ENCODE measurements around the gene PCNX2.
"Not testable (repeated sequence)": the region's sequence is repeated elsewhere in the genome, so short reads cannot be mapped to it uniquely, and the experiment has no call there.

PCNX2 gene

DNA sequence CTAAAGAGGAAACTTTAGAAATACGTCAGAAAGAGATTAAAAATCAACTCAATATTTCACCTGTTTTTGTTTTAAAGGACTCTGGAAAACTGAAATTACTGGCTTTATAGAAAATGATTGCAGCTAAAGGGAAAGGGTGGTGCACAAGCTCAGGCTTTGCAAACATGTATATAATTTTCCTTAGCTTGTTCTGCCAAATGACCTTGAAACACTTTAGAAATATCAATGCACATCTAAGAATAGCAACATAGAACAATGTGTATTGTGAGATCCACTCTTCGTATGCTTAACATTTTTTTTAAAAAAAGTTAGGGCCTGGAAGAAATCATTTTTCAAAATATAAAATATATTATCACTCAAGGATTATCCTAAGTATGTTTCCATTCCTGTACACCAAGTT lies 201.3 kb downstream of the PCNX2 start:
- no peak for DNase-seq

DNA sequence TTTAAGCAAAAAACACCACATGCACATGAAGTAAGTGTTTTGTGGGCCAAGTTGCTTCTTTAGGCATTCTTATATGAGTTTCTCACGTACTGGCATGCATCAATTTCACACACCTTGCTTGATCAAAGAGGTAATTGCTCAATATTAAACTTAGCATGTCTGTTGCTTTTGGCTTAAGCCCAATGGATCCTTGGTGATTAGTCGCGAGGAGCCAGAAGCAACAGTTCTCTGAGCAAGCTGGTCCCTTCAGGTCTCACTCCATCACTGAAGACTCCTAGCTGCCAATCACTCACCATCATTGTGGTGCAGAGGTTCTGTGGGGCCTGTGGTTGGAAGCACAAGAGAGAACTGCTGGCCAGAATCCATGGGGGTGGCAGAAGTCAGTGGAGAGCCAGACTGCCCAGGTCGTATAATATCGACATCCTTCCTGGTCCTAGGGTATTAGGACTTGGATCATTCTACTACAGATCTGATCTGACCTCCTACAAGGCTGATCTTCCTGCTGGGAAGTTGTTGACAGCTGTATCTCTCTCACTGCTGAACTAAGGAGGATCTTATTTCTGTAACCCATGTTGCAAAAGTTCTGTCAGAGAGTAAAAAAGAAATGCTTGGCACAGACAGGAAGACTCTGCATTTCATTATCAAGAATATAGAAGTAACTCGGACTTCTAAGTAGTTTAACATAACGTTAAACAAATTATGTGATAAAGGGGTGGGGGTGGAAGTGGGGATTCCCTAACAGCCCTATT lies 204.6 kb downstream of the PCNX2 start:
- no peak for DNase-seq

DNA sequence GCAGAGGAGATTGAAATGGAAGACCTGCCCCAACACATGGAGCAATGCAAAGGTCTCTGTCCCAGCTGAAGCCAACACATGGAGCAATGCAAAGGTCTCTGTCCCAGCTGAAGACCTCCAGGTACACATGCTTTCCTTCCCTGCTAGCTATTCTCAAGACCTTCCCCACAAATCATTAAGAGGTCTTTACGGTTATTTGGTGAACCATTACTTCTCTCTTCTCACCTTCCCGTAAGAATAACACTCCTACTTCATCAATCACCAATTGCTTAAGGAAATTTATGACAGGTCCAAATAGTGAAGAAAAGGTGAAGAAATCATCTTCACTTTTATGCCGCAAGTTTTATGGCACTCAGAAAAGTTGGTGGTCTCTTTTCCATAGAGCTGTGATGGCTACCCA lies 206.3 kb downstream of the PCNX2 start:
- no peak for DNase-seq

DNA sequence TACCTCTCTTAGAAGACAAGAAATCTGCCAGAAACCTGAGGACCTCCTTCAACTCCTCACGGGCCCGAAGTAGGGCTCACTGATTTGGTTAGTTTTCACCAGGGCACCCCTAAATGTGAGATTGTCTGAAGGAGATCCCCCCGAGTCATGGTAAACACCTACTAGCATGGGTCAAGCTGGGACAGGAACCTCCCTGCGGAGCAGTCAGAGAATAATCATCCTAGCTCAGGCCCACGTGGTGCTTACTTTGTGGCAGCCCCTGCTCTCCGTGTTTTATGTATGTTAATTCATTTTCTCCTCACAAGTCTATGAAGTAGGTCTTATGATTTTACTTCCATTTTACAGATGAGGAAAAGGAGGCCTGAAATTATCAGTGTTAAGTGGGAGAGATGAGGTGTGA lies 206.9 kb downstream of the PCNX2 start:
- no peak for DNase-seq

DNA sequence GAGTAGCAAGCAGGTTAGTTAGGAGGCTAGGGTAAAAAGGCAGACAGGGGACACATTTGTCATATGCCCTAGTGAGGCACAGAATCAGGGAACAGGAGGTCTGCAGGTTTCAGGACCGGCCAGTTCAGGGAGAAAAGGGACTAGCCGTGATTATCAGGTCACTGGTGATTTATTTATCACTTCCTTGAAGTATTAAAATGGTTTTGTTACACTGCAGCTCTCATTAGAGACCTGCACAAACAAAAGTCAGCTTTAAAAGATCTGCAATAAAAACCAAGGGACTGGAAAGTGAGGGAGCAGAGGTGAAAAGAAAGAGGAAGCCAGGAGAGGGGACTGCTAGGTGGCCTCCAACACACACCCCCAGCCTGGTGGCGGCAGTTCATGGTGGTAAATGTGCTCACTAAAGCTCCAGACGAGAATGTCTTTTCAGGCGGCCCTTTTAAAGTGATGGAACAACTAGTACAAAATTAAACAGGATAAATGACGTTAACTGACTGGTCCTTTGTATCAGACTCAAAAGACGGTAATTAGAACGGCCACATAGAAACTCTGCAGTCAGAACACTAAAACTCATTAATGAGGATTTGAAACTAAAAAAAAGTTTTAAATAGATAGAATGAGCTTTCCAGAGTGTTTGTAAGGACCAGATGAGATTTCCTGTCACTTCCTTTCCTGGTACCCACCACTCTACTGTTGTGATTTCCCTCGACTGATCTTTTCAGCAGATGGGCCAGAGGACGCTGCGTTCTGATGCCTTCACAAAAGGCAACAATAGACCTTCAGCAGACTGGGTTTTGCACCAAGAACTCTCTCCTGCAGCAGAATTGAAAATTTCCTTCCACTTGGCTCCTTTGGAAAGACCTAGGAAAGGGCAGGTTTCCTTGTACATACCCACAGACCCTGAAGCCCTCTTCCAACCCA lies 208.3 kb downstream of the PCNX2 start:
- DNase-seq: no peak

DNA sequence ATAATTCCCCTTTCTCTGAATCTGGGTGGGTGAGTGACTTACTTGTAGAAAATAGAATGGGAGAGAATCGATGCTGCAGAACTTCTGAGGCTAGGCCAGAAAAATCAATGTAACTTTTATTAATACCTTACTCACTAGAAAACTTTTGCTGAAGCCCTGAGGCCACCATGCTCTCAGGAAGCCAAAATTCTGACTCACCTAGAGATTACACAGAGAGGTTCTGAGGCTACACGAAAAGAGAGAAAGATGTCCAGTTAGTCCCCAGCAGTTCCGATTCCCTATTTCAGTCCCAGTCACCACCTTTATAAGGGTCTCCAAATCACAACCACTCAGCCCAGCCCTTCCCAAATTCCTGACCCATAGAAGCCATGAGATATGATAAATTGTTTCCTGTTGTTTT lies 210.0 kb downstream of the PCNX2 start:
- DNase-seq: no peak

DNA sequence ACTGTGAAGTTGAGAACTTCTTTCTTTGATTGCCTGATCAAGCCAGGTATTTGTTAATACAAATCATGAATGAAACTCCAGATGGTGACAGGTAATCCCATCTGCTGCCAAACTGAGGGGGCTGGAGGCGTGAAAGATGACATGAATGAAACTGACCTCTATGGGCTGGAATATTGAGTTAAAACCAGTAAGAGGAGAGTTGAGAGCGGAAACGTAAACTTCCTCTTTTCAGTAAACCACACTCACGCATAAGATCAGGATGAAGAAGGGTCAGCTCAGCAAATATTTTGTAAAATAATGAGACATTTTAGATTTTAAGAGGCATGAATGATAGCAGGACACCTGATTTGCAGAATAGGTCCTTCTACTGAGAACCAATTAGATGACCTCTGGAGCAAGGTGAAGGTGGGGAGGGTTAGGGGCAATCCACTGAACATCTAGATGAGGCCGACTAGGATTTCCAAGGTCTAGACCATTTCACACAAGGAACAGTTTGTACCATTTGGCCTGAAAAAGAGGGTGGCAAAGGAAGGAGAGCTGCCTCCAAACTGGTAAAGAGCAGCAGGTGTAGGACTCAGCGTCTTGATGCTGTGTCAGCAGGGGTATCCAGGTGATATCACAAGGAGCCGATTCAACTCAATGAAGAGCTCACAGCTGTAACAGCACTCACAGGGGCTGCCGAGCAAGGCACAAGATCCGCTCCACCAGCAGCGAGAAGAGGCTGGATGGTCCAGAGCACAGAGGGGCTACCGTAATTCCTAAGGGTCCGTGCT lies 212.6 kb downstream of the PCNX2 start:
- no peak for DNase-seq

DNA sequence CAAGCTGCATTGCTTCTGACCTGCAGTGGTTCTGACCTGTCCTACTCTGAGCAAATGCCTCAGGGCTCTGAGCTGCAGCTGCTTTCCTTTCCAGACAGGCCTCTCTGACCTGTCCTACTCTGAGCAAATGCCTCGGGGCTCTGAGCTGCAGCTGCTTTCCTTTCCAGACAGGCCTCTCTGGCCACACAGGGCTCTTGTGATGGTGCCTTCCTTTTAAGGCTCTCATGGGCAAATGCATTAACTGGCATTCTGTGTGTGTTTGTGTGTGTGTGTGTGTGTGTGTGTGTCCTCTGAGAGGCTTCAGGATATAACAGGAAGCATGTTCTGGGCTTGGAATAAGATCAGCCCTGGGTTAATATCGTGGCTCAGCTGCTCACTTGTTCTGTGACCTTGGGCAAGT lies 213.8 kb downstream of the PCNX2 start:
- DNase-seq: peak; percentile 42

DNA sequence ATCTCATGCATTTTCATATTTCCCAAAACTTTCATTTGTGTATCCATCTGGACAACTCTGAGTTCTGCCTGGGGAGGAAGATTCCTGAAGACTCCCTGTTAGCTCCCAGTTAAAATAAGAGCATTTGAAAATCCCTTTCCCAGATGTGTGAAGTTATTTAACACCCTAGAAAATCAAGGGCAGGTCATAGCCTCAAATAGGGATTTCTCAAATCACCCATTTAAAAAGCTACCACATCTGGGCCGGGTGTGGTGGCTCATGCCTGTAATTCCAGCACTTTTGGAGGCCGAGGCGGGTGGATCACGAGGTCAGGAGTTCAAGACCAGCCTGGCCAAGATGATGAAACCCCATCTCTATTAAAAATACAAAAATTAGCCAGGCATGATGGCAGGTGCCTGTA lies 214.7 kb downstream of the PCNX2 start:
- DNase-seq: not testable (repeated sequence)

DNA sequence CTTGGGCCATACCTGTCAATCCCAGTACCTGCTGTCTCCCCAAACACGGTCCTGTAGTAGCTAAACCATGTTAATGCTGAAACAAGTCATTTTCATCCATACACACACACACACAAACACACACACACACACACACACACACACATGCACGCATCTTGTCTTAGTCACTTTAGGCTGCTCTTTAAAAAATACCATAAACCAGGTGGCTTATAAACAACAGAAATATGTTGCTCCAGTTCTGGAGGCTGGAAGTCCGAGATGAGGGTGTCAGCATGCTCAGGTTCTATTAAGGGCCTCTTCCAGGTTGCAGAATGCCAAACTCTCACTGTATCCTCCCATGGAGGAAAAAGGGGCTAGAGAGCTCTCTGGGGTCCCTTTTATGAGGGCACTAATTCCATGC lies 215.2 kb downstream of the PCNX2 start:
- no peak for DNase-seq

DNA sequence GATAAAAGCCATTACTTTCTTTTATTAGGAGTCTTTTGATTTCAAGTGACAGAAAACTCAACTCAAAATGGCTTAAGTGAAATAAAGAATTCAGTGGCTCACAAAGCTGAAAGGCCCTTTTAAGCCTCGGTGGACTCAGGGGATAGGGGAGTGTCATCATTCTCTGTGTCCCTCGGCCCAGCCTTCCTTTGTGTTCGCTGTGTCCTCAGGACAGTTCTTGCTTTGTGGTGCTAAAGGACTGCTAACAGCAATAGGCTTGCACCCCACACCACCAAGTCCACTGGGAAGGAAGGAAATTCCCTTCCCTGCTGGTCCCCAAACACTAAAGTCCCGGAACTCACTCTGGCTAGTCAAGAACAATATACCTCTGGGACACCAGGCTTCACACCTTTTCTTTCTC lies 216.0 kb downstream of the PCNX2 start:
- DNase-seq: no peak

DNA sequence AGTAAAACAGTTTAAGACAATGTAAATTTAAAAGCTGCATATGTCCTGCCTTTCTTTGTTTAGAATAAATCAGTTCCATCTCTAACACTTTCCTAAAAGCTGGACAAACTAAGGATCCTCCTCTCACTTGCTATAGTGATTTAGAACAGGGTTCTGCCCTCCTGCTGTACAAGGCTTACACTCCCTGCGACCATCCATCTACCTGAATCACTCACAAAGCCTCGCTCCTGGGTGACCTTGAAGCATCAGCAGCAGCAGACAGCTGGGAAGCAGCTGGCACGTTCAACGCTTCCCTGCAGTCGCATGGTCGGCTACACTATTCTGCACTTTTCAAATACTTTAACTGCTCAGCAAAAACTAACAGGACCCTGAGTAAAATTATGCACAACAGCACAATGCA lies 217.1 kb downstream of the PCNX2 start:
- DNase-seq: no peak

DNA sequence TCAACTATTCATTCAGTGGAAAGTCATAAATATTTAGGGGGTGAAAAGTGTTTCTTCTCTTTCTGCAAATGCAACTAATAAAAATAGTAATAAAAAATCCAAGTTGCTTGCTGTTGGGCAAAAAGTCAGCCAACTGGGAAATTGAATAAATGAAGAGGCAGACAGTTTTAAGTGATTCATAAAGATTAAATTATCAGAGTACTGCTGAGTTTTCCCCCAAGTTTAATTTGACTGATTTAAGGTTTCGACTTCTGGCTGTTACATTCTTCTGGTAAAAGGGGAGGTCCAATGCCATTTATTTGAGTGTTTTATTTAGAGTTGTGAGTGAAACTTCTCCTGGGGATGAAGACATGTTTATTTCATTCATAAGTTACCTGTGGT lies 219.6 kb downstream of the PCNX2 start:
- DNase-seq: no peak

DNA sequence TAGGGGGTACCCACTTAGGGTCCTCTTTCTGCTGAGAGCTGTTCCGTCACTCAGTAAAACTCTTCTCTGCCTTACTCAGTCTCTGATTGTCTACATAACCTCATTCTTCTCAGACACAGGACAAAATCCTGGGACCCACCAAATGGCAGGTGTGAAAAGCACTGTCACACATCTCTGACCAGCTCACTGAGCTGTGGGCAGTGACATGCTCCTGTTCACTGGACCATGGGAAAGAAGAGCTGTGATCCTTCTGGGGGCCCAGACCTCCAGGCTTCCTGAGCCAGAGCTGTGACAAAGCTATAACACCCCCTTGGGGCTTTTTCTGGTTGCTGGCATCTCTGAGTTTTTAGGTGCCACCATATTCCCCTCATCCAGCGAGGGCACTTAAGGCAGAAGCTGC lies 229.4 kb downstream of the PCNX2 start:
- no peak for DNase-seq

DNA sequence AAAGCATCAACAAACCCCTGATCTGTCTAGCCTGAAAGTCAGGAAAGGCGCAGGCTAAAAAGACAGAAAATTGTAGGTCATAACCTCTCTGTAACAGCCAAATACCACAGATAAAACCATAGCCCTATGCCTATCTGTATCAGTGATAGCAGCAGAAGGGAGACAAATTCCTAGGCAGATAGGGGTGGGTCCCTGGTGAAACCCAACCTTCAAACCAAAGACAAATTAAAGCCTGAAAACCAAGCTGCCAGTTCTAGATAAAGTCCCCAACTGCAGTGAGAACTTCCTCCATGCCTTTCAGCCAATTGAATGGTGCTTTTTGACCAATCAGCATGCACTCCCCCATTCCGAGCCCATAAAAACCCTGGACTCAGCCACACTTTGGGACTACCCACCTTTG lies 229.8 kb downstream of the PCNX2 start:
- DNase-seq: no peak

DNA sequence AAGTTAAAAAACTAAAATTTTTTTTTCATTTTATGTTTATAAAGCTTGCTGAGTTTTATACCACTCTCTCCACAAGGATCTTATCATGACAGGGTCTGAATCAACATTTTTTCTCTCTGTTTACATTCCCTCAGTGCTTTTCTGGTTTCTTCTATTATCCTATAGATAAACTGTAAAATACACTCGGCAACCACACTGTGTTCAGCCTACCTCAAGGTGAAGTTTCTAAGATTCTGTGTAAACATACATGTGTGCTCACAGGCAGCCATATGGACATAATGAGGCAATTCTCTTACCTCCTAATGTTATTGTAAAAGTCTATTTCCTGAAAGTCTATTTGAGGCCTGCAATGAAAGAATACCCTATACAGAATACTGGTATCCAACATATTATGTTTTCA lies 230.5 kb downstream of the PCNX2 start:
- no peak for DNase-seq

DNA sequence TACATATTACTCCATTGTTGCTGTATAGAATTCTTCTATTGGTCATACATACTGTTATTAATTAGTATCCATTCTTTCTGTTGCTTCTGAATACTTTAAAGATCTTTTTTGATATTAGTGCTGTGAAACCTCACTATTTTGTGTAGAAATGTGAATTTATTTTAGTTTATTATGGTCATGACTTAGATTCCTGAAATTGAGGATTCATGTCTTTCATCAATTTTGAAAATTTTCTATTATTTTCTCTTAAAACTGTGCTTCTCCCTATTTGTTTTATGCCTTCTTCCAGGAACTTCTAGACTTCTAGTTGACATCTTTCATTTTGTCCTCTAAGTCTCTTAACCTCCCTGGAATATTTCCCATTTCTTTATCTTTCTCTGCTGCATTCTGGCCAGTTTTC lies 232.1 kb downstream of the PCNX2 start:
- DNase-seq: no peak

DNA sequence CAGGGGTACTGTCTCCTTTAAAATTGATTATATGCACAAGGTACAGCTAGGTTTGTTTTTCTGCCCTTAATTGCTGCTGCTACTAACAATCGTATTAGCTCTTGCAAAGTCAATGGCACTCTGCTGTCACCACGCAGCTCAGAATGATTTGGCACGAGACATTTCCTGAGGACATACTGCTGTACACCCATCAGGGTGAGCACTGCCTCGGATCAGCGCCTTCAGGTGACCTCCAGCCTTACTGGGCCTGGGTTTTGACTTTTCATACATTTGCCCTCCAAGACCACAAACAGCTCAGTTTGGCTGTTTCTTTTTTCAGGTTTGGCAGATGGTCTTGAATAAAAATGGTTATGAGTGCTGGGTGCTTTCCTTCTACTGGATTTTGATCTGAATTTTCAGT lies 234.3 kb downstream of the PCNX2 start:
- DNase-seq: no peak

DNA sequence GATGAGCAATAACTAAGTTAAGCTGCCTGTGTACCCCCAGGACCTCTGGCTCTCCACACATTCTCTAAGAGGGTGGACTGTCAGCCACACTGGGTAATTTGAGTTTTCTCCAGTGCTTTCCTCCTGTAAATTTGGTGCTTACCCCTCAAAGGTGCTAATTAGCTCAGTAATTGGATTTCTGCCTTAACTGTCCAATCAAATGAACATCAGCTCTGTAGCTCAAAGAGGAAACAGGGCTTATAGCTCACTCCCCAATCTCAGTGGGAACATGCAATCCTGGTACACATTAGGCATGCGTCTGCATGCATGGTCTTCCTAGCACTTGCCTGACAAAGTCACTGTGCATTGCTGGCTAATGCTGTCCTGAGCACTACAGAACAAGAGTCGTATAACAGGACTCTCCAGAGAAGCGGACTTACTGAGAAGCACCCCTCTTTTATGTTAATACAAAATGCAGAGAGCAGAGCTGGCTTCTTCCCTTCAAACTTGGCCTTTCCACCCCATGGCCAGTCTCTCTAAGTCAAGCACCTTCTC lies 235.0 kb downstream of the PCNX2 start:
- no peak for DNase-seq

DNA sequence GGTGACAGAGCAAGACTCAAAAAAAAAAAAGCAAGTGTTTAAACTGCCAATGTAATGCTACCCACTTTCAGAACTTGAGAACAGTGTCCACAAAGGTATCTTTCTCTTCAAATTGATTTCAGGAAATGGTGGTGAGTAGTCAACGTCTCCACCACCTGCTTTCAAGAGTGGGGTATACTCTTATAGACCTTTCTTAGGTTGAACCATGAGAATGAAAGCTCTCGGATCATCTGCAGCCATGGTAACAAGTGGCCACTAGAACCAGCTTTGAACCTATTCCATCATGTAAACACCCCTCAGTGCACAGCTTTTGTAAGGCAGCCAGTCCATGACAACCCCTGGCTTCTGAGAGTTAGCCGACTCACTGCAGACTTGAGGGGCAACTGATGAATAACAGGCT lies 237.7 kb downstream of the PCNX2 start:
- DNase-seq: no peak

DNA sequence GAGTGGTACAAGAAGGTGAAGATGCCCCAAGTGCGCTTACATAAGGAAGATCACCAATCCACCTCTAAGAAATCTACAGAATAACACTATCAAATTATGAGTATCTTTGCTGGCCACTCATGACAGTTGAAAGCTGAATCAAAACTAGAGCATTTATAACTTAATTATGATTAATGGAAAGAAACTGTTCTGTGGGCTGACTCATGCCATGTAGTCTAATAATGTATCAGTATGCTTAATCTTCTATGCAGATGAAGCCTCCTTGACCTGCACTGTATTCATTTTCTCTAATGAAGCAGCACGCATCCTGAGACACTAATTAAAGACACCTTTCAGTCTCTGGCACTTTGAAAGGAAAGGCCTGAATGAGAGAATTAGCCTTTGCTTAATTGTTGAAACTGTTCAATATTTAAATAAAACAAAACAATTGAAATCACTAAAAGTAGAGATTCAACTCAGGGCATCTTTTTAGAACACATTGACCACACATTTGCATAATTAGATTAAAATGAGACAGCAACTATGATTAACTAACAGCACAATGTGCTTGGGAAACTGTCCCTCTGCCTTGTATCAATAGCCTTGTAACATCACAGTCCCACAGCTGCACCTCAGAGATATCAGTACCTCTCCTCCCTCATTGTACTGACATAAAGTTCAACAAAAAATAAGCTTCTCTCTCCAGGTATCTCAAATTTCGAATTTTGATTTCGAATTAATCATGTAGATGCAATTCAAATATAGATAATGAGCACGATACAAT lies 239.5 kb downstream of the PCNX2 start:
- no peak for DNase-seq

DNA sequence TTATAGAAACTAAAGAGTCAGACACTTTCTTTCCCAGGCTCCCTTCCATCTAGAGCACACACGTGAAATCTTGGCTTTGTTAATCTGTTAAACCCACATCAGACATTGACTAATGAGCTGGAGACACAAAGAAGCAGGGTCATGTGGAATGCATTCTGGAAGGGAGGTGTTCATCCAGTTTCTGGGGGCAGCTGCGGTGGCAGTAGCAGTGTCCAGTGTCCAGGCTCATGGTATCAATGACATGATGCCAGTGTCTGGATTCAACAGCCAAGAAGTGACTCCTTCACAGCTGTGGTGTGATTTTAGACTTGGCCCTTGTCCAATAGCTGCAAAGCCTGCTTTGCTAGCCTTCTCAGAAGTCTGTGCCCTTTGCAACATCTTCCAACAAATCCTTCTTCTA lies 249.9 kb downstream of the PCNX2 start:
- peak; percentile 49 for DNase-seq

DNA sequence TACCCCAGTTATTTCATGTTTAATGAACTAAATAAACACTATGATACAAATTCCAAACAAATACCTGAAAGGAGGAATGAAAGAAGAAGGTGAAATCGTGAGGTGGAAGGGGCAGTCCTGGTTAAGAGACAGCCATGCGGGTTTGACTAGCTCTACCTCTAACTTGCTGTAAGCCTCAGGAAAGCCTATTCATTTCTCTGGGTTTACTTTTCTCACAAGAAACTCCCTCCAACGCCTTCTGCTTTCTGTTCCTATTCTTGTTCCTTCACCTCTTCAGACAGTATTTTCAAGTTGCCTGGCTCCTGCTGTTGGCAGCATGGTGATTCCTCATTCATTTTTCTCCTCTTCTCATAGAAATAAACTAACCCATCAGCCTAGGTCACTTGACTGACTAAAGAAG lies 252.7 kb downstream of the PCNX2 start:
- no peak for DNase-seq

Data from femur (tissue), 1 donor.